Progenitor cell of endocrine pancreas (in vitro differentiated cells): ENCODE results near the gene ZBTB17. TPM values are rescaled to one million over a fixed set of nuclear protein-coding genes. Genes with fewer than 3 reads are reported as not detected.
"Not testable (repeated sequence)": the region's sequence is repeated elsewhere in the genome, so short reads cannot be mapped to it uniquely, and the experiment has no call there.

Source experiments
- DNase-seq: peaks from one replicate; pipeline ENCODE4 v3.0.0; 2021; ENCODE audit warnings: low spot score; ENCODE audit not compliant: unreplicated experiment
- H3K27ac Mint-ChIP-seq: 2 replicates; pipeline ENCODE4 v1.8.0; 2021; ENCODE audit warnings: mild to moderate bottlenecking, moderate library complexity, mixed read lengths
- H3K27me3 Mint-ChIP-seq: 2 replicates; pipeline ENCODE4 v1.8.0; 2021; ENCODE audit warnings: mixed read lengths
- H3K36me3 Mint-ChIP-seq: 2 replicates; pipeline ENCODE4 v1.8.0; 2022; ENCODE audit warnings: mixed read lengths; ENCODE audit not compliant: insufficient read depth
- H3K4me1 Mint-ChIP-seq: 2 replicates; pipeline ENCODE4 v1.8.0; 2021; ENCODE audit warnings: low read depth, mixed read lengths
- H3K4me3 Mint-ChIP-seq: 2 replicates; pipeline ENCODE4 v1.8.0; 2021; ENCODE audit warnings: low read depth, mild to moderate bottlenecking, moderate library complexity, mixed read lengths
- H3K9me3 Mint-ChIP-seq: 2 replicates; pipeline ENCODE4 v1.8.0; 2021; ENCODE audit warnings: low read depth, mixed read lengths
- CTCF ChIP-seq: fragments of 200-600 bp; sonication (generic); IDR thresholded peaks from one replicate; pipeline ENCODE4 v1.5.0; 2021; ENCODE audit warnings: antibody characterized with exemption, mild to moderate bottlenecking; ENCODE audit not compliant: unreplicated experiment
- total RNA-seq: library from RNA; stranded (reverse); gene quantifications from 2 replicates; pipeline ENCODE4 v1.2.1, GENCODE V29; 2021

ZBTB17 gene
- total RNA-seq, 1 donor from 2014 or later: 57.7 TPM

GRCh38 chr1:15983275-15983674, 7.4 kb upstream of the ZBTB17 start:
- no peak for TF ChIP-seq CTCF
- Mint-ChIP-seq H3K27me3 (peaks cover 8% of the 10 kb centered on the region), H3K4me1 (no peaks in the 10 kb centered on the region), H3K36me3 (no peaks in the 10 kb centered on the region), H3K4me3 (no peak overlapping the region), H3K27ac (no peak overlapping the region), H3K9me3 (peaks cover 4% of the 10 kb centered on the region)
- no peak for DNase-seq

- no peak for DNase-seq
- no peak overlapping the region for H3K27ac Mint-ChIP-seq
- H3K36me3 Mint-ChIP-seq: no peaks in the 10 kb centered on the region
- peaks cover 8% of the 10 kb centered on the region for H3K9me3 Mint-ChIP-seq
- H3K4me1 Mint-ChIP-seq: no peaks in the 10 kb centered on the region
- no peak for TF ChIP-seq CTCF
- no peak overlapping the region for H3K4me3 Mint-ChIP-seq
- peaks cover 8% of the 10 kb centered on the region for H3K27me3 Mint-ChIP-seq
Observed at GRCh38 chr1:15981679-15982078, 5.8 kb upstream of the ZBTB17 start.

GRCh38 chr1:15977947-15978346, 2.0 kb upstream of the ZBTB17 start:
- peaks cover 10% of the 10 kb centered on the region for H3K9me3 Mint-ChIP-seq
- not testable (repeated sequence) for H3K4me1 Mint-ChIP-seq, H3K27me3 Mint-ChIP-seq, H3K27ac Mint-ChIP-seq, H3K4me3 Mint-ChIP-seq, DNase-seq, H3K36me3 Mint-ChIP-seq

GRCh38 chr1:15975358-15975804, 520 bp downstream of the ZBTB17 start:
- DNase-seq: peak; percentile 44

GRCh38 chr1:15974855-15975254, 1.0 kb downstream of the ZBTB17 start:
- Mint-ChIP-seq H3K4me1 (peaks cover 6% of the 10 kb centered on the region), H3K9me3 (peaks cover 12% of the 10 kb centered on the region), H3K27me3 (no peaks in the 10 kb centered on the region), H3K36me3 (peaks cover 21% of the 10 kb centered on the region), H3K4me3 (peak overlapping the region; percentile 85), H3K27ac (peak overlapping the region; percentile 89)
- no peak for DNase-seq
- TF ChIP-seq CTCF: no peak

More at GRCh38 chr1:15975358-15975804, 520 bp downstream of the ZBTB17 start:
- H3K36me3 Mint-ChIP-seq: peaks cover 16% of the 10 kb centered on the region
- H3K9me3 Mint-ChIP-seq: peaks cover 9% of the 10 kb centered on the region
- H3K27ac Mint-ChIP-seq: peak overlapping the region; percentile 89
- no peaks in the 10 kb centered on the region for H3K27me3 Mint-ChIP-seq
- TF ChIP-seq CTCF: peak; percentile 40
- peaks cover 6% of the 10 kb centered on the region for H3K4me1 Mint-ChIP-seq
- H3K4me3 Mint-ChIP-seq: peak overlapping the region; percentile 85

GRCh38 chr1:15973772-15974171, 2.1 kb downstream of the ZBTB17 start:
- Mint-ChIP-seq H3K36me3 (peaks cover 28% of the 10 kb centered on the region), H3K9me3 (peaks cover 16% of the 10 kb centered on the region), H3K27ac (no peak overlapping the region), H3K27me3 (no peaks in the 10 kb centered on the region), H3K4me1 (peaks cover 6% of the 10 kb centered on the region), H3K4me3 (no peak overlapping the region)
- no peak for TF ChIP-seq CTCF
- DNase-seq: no peak
